Gastrocnemius medialis (tissue), 4 donors: ENCODE results near the gene IGFBP2. TPM values are rescaled to one million over a fixed set of nuclear protein-coding genes. Genes with fewer than 3 reads are reported as not detected.

Source experiments
- ATAC-seq, 2 donors: fragments of 150-250 bp; one replicate each; pipeline ENCODE4 v1.9.1; 2016
- DNase-seq, 2 donors: peaks; one replicate each; pipeline ENCODE4 v3.0.0-alpha.2; 2019
- H3K27ac ChIP-seq, 4 donors: fragments of 200-600 bp; sonication (generic); 1 replicate in 1 of 4; 2 replicates in 3 of 4; pipeline ENCODE4 v1.5.1; 2016 to 2018; ENCODE audit warnings: mild to moderate bottlenecking in 2 of 4, moderate library complexity in 1 of 4
- H3K27me3 ChIP-seq, 3 donors: fragments of 200-600 bp; sonication (generic) in 2 of 3; 1 replicate in 1 of 3; 2 replicates in 2 of 3; pipeline versions ENCODE4 v1.5.1 to v1.6.0; 2016 to 2019; ENCODE audit warnings: mild to moderate bottlenecking in 1 of 3, moderate library complexity in 1 of 3
- H3K36me3 ChIP-seq, 2 donors: fragments of 200-600 bp; sonication (generic) in 1 of 2; one replicate each; pipeline ENCODE4 v1.5.1; 2017 to 2018
- H3K4me1 ChIP-seq, 2 donors: fragments of 200-600 bp; sonication (generic) in 1 of 2; one replicate each; pipeline ENCODE4 v1.5.1; 2016 to 2017; ENCODE audit warnings: mild to moderate bottlenecking in 2 of 2
- H3K4me3 ChIP-seq, 4 donors: fragments of 200-600 bp; sonication (generic) in 3 of 4; 1 replicate in 1 of 4; 2 replicates in 3 of 4; pipeline ENCODE4 v1.5.1; 2016 to 2019; ENCODE audit warnings: mild to moderate bottlenecking in 2 of 4
- H3K9me3 ChIP-seq, 3 donors: fragments of 200-600 bp; sonication (generic) in 2 of 3; 1 replicate in 1 of 3; 2 replicates in 2 of 3; pipeline ENCODE4 v1.5.1; 2016 to 2019
- POLR2A ChIP-seq, 2 donors: fragments of 450-650 bp; IDR thresholded peaks; one replicate each; pipeline ENCODE4 v1.6.1; 2017; ENCODE audit warnings: antibody characterized with exemption in 2 of 2, mild to moderate bottlenecking in 2 of 2, moderate library complexity in 2 of 2
- in situ Hi-C, 4 donors: fragments of 200-750 bp; cut with MboI; loops; one replicate each; pipeline versions ENCODE4 v1.15.0 to v1.8.0; 2017; ENCODE audit warnings: low sequenced_read_pairs in 4 of 4
- intact Hi-C: fragments of 100-400 bp; cut with DNase I; formaldehyde crosslinking; loops from one replicate; pipeline ENCODE4 v1.15.1; 2023; ENCODE audit warnings: low total_unique reads
- total RNA-seq, 4 donors: library from RNA; depleted of rRNA; stranded (reverse); fragments of >200 nt; gene quantifications; one replicate each; pipeline versions ENCODE4 v1.1.0 to v1.2.3, GENCODE V29; 2016
- TF ChIP-seq, protein P1 (sequence below), 5 experiments: fragments of 450-650 bp in 3 of 5; fragments of 200-600 bp in 2 of 5; sonication (generic) in 2 of 5; IDR thresholded peaks in 4 of 5; conservative IDR thresholded peaks in 1 of 5; 1 replicate in 4 of 5; 2 replicates in 1 of 5; pipeline ENCODE4 v1.5.1; 2016 to 2019; ENCODE audit warnings: antibody characterized with exemption in 5 of 5, mild to moderate bottlenecking in 3 of 5, moderate library complexity in 3 of 5

IGFBP2 gene
- total RNA-seq, 4 donors from 2014 or later: 14.3 to 44.4 (median 23.6) TPM

GRCh38 chr2:216621292-216621691 lies 11.9 kb upstream of the IGFBP2 start:
- Histone ChIP-seq H3K27me3 (no peaks in the 10 kb centered on the region), H3K27ac (no peak overlapping the region), H3K4me1 (no peaks in the 10 kb centered on the region), H3K36me3 (no peaks in the 10 kb centered on the region), H3K9me3 (no peaks in the 10 kb centered on the region), H3K4me3 (no peak overlapping the region)
- no peak for DNase-seq
- intact Hi-C loops (no loop called here), in situ Hi-C loops (no loop called here)
- TF ChIP-seq, protein P1, sequence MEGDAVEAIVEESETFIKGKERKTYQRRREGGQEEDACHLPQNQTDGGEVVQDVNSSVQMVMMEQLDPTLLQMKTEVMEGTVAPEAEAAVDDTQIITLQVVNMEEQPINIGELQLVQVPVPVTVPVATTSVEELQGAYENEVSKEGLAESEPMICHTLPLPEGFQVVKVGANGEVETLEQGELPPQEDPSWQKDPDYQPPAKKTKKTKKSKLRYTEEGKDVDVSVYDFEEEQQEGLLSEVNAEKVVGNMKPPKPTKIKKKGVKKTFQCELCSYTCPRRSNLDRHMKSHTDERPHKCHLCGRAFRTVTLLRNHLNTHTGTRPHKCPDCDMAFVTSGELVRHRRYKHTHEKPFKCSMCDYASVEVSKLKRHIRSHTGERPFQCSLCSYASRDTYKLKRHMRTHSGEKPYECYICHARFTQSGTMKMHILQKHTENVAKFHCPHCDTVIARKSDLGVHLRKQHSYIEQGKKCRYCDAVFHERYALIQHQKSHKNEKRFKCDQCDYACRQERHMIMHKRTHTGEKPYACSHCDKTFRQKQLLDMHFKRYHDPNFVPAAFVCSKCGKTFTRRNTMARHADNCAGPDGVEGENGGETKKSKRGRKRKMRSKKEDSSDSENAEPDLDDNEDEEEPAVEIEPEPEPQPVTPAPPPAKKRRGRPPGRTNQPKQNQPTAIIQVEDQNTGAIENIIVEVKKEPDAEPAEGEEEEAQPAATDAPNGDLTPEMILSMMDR (IDR thresholded peaks at IDR 0.05 in 4 of 5, conservative IDR thresholded peaks at IDR 0.05 in 1 of 5): no peak
- TF ChIP-seq POLR2A (IDR thresholded peaks at IDR 0.05): no peak
- no peak for ATAC-seq

- H3K36me3 ChIP-seq: no peaks in the 10 kb centered on the region
- DNase-seq (no peak), ATAC-seq (no peak)
- intact Hi-C loops (no loop called here), in situ Hi-C loops (no loop called here)
- no peak overlapping the region for H3K27ac ChIP-seq
- no peak for TF ChIP-seq POLR2A (IDR thresholded peaks at IDR 0.05)
- TF ChIP-seq, protein P1 (IDR thresholded peaks at IDR 0.05 in 4 of 5, conservative IDR thresholded peaks at IDR 0.05 in 1 of 5): no peak
- no peaks in the 10 kb centered on the region for H3K9me3 ChIP-seq
- no peaks in the 10 kb centered on the region for H3K27me3 ChIP-seq
- no peak overlapping the region for H3K4me3 ChIP-seq
- H3K4me1 ChIP-seq: no peaks in the 10 kb centered on the region
Measured at GRCh38 chr2:216622526-216622925, 10.7 kb upstream of the IGFBP2 start.

GRCh38 chr2:216624251-216624650 lies 9.0 kb upstream of the IGFBP2 start:
- in situ Hi-C loops (no loop called here), intact Hi-C loops (no loop called here)
- ATAC-seq: no peak

DNA sequence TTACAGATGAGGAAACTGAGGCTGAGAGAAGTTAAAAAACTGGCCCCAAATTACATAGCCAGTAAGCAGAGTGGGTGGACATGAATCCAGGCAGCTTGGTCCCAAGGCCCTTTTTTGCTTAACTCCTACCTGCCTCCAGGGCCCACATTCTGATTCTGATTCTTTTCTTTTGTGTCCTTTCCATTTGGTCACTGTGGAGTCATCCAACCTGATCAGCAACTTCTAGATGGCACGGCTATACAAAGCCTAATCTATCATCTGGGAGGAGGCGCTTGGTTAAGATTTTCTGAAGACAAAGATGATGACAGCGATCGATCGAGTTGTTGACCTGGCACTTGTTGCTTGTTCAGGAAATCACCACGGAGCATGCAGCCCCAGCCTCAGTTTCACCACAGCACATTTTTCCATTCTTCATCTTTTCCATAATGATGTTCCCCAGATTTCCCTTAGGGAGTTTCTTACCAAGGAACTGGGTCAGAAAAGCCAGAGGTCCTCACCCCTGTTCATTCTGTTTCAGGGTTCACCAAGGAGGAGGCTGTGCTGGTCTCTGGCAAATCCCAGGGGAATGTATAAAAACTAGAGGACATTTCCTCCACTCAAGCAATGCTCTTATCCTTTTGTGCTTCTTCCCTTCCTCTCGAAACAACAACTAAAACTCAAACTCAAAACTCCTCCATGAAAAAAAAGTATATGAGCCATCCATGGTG lies 6.9 kb upstream of the IGFBP2 start:
- ATAC-seq (peak in 1 of 2 donors; percentile 51), DNase-seq (no peak)
- Histone ChIP-seq H3K9me3 (no peaks in the 10 kb centered on the region), H3K4me1 (no peaks in the 10 kb centered on the region), H3K36me3 (no peaks in the 10 kb centered on the region), H3K27me3 (no peaks in the 10 kb centered on the region), H3K27ac (no peak overlapping the region), H3K4me3 (no peak overlapping the region)
- intact Hi-C loops: no loop called here
- TF ChIP-seq, protein P1 (IDR thresholded peaks at IDR 0.05 in 4 of 5, conservative IDR thresholded peaks at IDR 0.05 in 1 of 5): no peak
- no peak for TF ChIP-seq POLR2A (IDR thresholded peaks at IDR 0.05)
- in situ Hi-C loops: no loop called here

More at GRCh38 chr2:216624251-216624650, 9.0 kb upstream of the IGFBP2 start:
- H3K4me1 ChIP-seq: no peaks in the 10 kb centered on the region
- H3K27ac ChIP-seq: no peak overlapping the region
- TF ChIP-seq, protein P1 (IDR thresholded peaks at IDR 0.05 in 4 of 5, conservative IDR thresholded peaks at IDR 0.05 in 1 of 5): no peak
- TF ChIP-seq POLR2A (IDR thresholded peaks at IDR 0.05): no peak
- H3K4me3 ChIP-seq: no peak overlapping the region
- DNase-seq: no peak
- no peaks in the 10 kb centered on the region for H3K27me3 ChIP-seq
- no peaks in the 10 kb centered on the region for H3K36me3 ChIP-seq
- no peaks in the 10 kb centered on the region for H3K9me3 ChIP-seq

DNA sequence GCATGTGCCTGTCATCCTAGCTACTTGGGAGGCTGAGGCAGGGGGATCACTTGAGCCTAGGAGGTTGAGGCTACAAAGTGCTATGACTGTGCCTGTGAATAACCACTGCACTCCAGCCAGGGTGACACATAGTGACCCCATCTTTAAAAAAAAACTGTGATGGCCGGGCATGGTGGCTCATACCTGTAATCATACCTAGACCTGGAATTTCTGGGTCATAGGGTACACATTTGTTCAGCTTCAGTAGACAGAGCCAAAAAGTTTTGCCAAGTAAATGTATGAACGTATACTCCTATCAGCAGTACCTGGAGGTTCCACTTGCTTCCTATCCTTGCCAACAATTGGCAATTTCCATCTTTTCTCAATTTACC lies 6.4 kb upstream of the IGFBP2 start:
- no peak for DNase-seq
- Histone ChIP-seq H3K4me1 (no peaks in the 10 kb centered on the region), H3K36me3 (no peaks in the 10 kb centered on the region), H3K27me3 (no peaks in the 10 kb centered on the region), H3K4me3 (no peak overlapping the region), H3K9me3 (no peaks in the 10 kb centered on the region), H3K27ac (no peak overlapping the region)
- intact Hi-C loops (no loop called here), in situ Hi-C loops (no loop called here)
- TF ChIP-seq, protein P1 (IDR thresholded peaks at IDR 0.05 in 4 of 5, conservative IDR thresholded peaks at IDR 0.05 in 1 of 5): no peak
- no peak for TF ChIP-seq POLR2A (IDR thresholded peaks at IDR 0.05)
- no peak for ATAC-seq
